Endometrial microvascular endothelial cells (primary cell): Measurements from ENCODE around the gene OSGIN1. TPM values are rescaled to one million over a fixed set of nuclear protein-coding genes. Genes with fewer than 3 reads are reported as not detected.

Experiments
- in situ Hi-C: cut with HindIII; loops from 2 replicates; pipeline ENCODE4 v1.10.0; 2017; ENCODE audit warnings: low sequenced_read_pairs, low pct_unique_long_range_greater_than_20kb; ENCODE audit errors: inconsistent ontology term
- total RNA-seq: library from RNA; depleted of rRNA; stranded (reverse); fragments of >200 nt; gene quantifications from one replicate; pipeline ENCODE4 v1.2.3, GENCODE V29; 2015; ENCODE audit errors: inconsistent ontology term

The OSGIN1 gene
- total RNA-seq, 1 donor from 2014 or later, result 11.1 TPM

- in situ Hi-C loops, result no loop called here
Measured at GRCh38 chr16:83953796-83954576, 946 bp downstream of the OSGIN1 start.

- in situ Hi-C loops, result no loop called here
Measured at GRCh38 chr16:83954577-83955016, 1.6 kb downstream of the OSGIN1 start.

GRCh38 chr16:83955218-83956130 is 2.4 kb downstream of the OSGIN1 start:
- in situ Hi-C loops, result no loop called here

- in situ Hi-C loops, result no loop called here
Measured at GRCh38 chr16:83956336-83957289, 3.6 kb downstream of the OSGIN1 start.

GRCh38 chr16:83957296-83957855 is 4.3 kb downstream of the OSGIN1 start:
- in situ Hi-C loops, result no loop called here

GRCh38 chr16:83958137-83958845 is 5.3 kb downstream of the OSGIN1 start:
- in situ Hi-C loops, result no loop called here

- in situ Hi-C loops, result no loop called here
Measured at GRCh38 chr16:83958846-83959565, 6.0 kb downstream of the OSGIN1 start.

- in situ Hi-C loops, result no loop called here
Measured at GRCh38 chr16:83959656-83960434, 6.8 kb downstream of the OSGIN1 start.

GRCh38 chr16:83960521-83961249 is 7.6 kb downstream of the OSGIN1 start:
- in situ Hi-C loops, result no loop called here

GRCh38 chr16:83961591-83961990 is 8.6 kb downstream of the OSGIN1 start:
- in situ Hi-C loops, result no loop called here

- in situ Hi-C loops, result no loop called here
Measured at GRCh38 chr16:83963277-83964119, 10.5 kb downstream of the OSGIN1 start.

- in situ Hi-C loops, result no loop called here
Measured at GRCh38 chr16:83964684-83965443, 11.8 kb downstream of the OSGIN1 start.

GRCh38 chr16:83965444-83966152 is 12.6 kb downstream of the OSGIN1 start:
- in situ Hi-C loops, result no loop called here

- in situ Hi-C loops, result no loop called here
Measured at GRCh38 chr16:83966153-83966696, 13.2 kb downstream of the OSGIN1 start.
